Osteocyte (in vitro differentiated cells): ENCODE data around the gene DIABLO. TPM values are rescaled to one million over a fixed set of nuclear protein-coding genes. Genes with fewer than 3 reads are reported as not detected.

Source experiments
- DNase-seq: peaks from one replicate; pipeline ENCODE4 v3.0.0; 2021; ENCODE audit warnings: mixed read lengths; ENCODE audit not compliant: unreplicated experiment; ENCODE audit errors: extremely low spot score
- H3K27ac Mint-ChIP-seq: one replicate; pipeline ENCODE4 v1.8.0; 2021; ENCODE audit warnings: mild to moderate bottlenecking, mixed read lengths; ENCODE audit not compliant: unreplicated experiment
- H3K27me3 Mint-ChIP-seq: one replicate; pipeline ENCODE4 v1.8.0; 2021; ENCODE audit warnings: mixed read lengths; ENCODE audit not compliant: unreplicated experiment
- H3K36me3 Mint-ChIP-seq: one replicate; pipeline ENCODE4 v1.8.0; 2021; ENCODE audit warnings: mixed read lengths; ENCODE audit not compliant: unreplicated experiment
- H3K4me1 Mint-ChIP-seq: one replicate; pipeline ENCODE4 v1.8.0; 2021; ENCODE audit warnings: mixed read lengths; ENCODE audit not compliant: unreplicated experiment
- H3K4me3 Mint-ChIP-seq: one replicate; pipeline ENCODE4 v1.8.0; 2021; ENCODE audit warnings: mild to moderate bottlenecking, moderate library complexity, mixed read lengths; ENCODE audit not compliant: unreplicated experiment
- H3K9me3 Mint-ChIP-seq: one replicate; pipeline ENCODE4 v1.8.0; 2021; ENCODE audit warnings: mixed read lengths; ENCODE audit not compliant: unreplicated experiment
- total RNA-seq: library from RNA; stranded (reverse); gene quantifications from 2 replicates; pipeline ENCODE4 v1.2.1, GENCODE V29; 2021
- TF ChIP-seq, protein P1 (sequence below): fragments of 200-600 bp; sonication (generic); IDR thresholded peaks from 2 replicates; pipeline ENCODE4 v1.5.0; 2021; ENCODE audit warnings: antibody characterized with exemption, mild to moderate bottlenecking, moderate library complexity

Gene DIABLO
- total RNA-seq, 1 donor from 2014 or later: 51.5 TPM

- TF ChIP-seq, protein P1, sequence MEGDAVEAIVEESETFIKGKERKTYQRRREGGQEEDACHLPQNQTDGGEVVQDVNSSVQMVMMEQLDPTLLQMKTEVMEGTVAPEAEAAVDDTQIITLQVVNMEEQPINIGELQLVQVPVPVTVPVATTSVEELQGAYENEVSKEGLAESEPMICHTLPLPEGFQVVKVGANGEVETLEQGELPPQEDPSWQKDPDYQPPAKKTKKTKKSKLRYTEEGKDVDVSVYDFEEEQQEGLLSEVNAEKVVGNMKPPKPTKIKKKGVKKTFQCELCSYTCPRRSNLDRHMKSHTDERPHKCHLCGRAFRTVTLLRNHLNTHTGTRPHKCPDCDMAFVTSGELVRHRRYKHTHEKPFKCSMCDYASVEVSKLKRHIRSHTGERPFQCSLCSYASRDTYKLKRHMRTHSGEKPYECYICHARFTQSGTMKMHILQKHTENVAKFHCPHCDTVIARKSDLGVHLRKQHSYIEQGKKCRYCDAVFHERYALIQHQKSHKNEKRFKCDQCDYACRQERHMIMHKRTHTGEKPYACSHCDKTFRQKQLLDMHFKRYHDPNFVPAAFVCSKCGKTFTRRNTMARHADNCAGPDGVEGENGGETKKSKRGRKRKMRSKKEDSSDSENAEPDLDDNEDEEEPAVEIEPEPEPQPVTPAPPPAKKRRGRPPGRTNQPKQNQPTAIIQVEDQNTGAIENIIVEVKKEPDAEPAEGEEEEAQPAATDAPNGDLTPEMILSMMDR: no peak
- H3K36me3 Mint-ChIP-seq: no peaks in the 10 kb centered on the region
- DNase-seq: no peak
- H3K27ac Mint-ChIP-seq: no peak overlapping the region
- peaks cover 10% of the 10 kb centered on the region for H3K27me3 Mint-ChIP-seq
- H3K9me3 Mint-ChIP-seq: no peaks in the 10 kb centered on the region
- no peak overlapping the region for H3K4me3 Mint-ChIP-seq
- H3K4me1 Mint-ChIP-seq: peaks cover 10% of the 10 kb centered on the region
These were observed 24.5 kb downstream of the DIABLO start for GRCh38 chr12:122201381-122201780.

- Mint-ChIP-seq H3K27me3 (peaks cover 11% of the 10 kb centered on the region), H3K9me3 (peaks cover 2% of the 10 kb centered on the region), H3K36me3 (no peaks in the 10 kb centered on the region), H3K4me3 (no peak overlapping the region), H3K4me1 (peaks cover 10% of the 10 kb centered on the region), H3K27ac (no peak overlapping the region)
- DNase-seq: no peak
- TF ChIP-seq, protein P1: no peak
These were observed 25.2 kb downstream of the DIABLO start for GRCh38 chr12:122200541-122201175.

GRCh38 chr12:122199484-122200355 is 26.1 kb downstream of the DIABLO start:
- Mint-ChIP-seq H3K27ac (no peak overlapping the region), H3K36me3 (no peaks in the 10 kb centered on the region), H3K4me3 (no peak overlapping the region), H3K27me3 (peaks cover 7% of the 10 kb centered on the region), H3K4me1 (peaks cover 9% of the 10 kb centered on the region), H3K9me3 (peaks cover 5% of the 10 kb centered on the region)
- no peak for DNase-seq
- TF ChIP-seq, protein P1: no peak

DNA sequence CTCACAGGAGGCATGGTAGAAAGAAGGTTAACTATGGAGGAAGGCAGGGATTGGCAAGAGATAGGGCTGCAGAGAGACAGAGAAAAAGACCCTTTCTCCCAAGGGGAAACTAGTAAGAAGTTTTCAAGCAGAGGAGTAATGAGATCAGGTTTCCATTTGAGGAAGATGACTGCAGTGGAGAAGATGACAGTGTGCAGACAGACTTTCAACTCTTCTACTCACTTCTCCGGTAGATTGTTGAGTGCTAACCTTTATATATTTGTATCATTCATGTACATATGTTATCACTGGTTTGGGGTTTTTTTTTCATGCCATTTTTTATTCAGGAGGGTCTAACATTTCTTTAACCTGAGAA is 28.3 kb downstream of the DIABLO start:
- H3K4me1 Mint-ChIP-seq: peaks cover 3% of the 10 kb centered on the region
- peaks cover 5% of the 10 kb centered on the region for H3K9me3 Mint-ChIP-seq
- no peak overlapping the region for H3K27ac Mint-ChIP-seq
- TF ChIP-seq, protein P1: no peak
- no peaks in the 10 kb centered on the region for H3K36me3 Mint-ChIP-seq
- DNase-seq: no peak
- peaks cover 7% of the 10 kb centered on the region for H3K27me3 Mint-ChIP-seq
- H3K4me3 Mint-ChIP-seq: no peak overlapping the region

DNA sequence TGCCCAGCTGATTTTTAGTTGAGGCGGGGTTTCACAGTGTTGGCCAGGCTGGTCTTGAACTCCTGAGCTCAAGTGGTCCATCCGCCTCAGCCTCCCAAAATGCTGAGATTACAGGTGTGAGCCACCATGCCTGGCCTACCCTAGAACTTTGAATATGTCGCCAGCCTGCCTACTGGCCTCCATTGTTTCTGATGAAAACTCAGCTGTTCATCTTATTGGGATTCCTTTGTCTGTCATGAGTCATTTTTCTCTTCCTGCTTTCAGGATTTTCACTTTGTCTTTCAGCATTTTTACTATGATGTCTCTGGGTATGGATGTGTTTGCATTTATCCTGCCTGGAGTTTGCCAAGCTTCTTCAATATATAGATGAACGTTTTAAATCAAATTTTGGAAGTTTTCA is 30.4 kb downstream of the DIABLO start:
- Mint-ChIP-seq H3K36me3 (no peaks in the 10 kb centered on the region), H3K4me1 (peaks cover 3% of the 10 kb centered on the region), H3K4me3 (no peak overlapping the region), H3K27me3 (peaks cover 12% of the 10 kb centered on the region), H3K9me3 (peaks cover 5% of the 10 kb centered on the region), H3K27ac (no peak overlapping the region)
- DNase-seq: no peak
- TF ChIP-seq, protein P1: no peak
